NCI-H2107 (cell line): ENCODE results near the gene FGD4.
"Not testable (repeated sequence)": the region's sequence is repeated elsewhere in the genome, so short reads cannot be mapped to it uniquely, and the experiment has no call there.

Experiments
- DNase-seq: peaks from one replicate; lab custom pipeline; 2025; lab: John Stamatoyannopoulos, UW

The FGD4 gene

DNA sequence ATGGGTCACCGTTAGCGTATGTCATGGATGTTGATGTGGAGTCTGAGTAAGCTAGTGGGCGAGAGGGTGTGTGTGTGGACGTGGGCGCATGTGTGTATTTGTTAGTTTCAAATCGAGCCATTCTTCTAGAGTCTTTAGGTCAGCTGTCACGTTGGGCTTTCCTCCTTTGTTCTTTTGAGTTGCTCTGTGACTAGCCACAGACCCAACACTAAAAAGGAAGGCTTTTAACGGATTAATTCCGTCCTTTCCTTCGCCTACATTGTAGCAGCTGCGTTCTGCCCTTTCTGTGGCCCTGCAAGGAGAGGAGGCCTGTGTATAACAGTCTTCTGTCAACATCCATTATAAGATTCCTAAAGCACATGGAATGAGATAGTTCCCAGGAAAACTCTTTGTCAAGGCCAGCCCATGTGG lies 162.6 kb downstream of the FGD4 start:
- DNase-seq, result no peak

DNA sequence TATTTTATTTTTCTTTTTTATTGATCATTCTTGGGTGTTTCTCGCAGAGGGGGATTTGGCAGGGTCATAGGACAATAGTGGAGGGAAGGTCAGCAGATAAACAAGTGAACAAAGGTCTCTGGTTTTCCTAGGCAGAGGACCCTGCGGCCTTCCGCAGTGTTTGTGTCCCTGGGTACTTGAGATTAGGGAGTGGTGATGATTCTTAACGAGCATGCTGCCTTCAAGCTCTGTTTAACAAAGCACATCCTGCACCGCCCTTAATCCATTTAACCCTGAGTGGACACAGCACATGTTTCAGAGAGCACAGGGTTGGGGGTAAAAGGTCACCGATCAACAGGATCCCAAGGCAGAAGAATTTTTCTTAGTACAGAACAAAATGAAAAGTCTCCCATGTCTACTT lies 163.1 kb downstream of the FGD4 start:
- not testable (repeated sequence) for DNase-seq

DNA sequence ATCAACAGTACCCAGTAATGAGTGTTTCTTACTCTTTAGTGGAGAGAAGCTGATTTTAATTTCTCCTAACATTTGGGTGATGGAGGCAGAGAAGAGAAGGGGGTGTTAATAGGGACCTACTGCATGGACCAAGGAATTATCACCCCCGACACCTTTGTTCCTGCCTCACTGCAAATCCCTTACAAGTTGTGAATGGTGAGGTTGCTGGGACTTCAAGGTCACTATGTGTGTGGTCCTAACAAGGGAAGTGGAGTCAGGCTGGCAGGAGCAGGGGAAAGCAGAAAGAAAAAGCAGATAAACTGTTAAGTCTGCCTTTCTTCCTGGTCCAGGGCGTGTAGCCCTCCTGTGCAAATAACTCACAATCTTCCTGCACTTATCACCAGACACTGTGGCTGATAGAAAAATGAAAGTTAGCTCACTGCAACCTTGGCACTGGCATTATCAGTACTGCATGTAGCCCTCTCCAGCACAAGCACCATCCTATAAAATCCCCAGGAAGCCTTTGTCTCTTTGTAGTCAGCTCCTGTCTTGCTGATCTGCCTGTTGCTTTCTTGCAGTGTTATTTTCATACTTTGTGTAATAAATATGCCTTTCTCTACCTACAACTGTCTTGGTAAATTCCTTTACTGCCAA lies 167.4 kb downstream of the FGD4 start:
- DNase-seq, result no peak

DNA sequence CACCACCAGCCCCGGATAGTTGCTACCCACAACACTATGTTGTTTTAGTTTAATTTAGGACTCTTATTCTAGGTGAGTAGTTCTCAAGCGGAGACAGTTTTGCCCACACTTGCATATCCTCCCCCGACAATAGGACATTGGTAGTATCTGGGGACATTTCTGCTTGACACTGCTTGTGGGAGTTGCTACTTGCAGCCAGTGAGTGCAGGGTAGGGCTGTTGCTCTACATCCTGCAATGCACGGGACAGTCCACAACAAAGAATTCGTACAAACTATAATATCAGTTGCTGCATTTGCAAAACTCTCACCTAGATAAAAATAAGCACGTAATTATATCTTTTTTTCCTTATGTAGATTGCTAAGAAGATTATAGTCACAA lies 167.9 kb downstream of the FGD4 start:
- DNase-seq, result no peak

DNA sequence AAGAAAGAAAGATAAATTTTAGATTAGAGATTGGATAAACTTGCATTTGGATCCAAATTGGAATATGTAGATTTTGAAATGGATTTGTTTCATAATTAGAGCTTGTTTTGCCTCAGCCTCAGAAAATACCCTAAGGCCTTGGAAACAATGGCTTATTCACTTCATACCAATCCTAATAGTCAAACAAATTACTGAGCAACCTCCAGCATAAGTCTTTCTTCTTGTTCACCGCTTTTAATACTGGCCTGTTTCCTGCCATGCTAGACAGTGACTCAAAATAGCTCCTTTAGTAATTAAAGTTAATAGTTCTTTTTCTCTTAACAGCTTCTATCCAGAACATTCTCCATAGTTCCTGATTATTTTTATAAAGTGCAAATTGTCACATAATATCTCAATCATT lies 168.9 kb downstream of the FGD4 start:
- no peak for DNase-seq

DNA sequence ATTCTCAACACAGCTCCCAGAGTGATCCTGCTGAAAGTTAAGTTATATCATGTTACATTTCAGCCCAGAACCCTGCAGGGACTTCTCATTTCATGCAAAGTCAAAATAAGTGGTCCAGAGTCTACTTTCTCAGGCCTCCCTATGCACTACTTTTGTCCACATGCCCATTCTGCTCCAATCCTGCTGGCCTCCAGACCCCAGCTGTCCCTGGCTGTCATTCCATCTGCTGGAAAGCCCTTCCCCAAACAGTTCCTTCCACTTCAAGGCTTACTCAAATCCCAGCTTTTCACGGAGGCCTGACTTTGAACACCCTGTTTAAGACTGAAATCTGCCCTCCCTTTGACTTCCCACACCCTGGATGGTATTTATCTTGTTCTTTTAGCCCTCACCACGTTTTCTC lies 169.9 kb downstream of the FGD4 start:
- DNase-seq, result peak; percentile 0

DNA sequence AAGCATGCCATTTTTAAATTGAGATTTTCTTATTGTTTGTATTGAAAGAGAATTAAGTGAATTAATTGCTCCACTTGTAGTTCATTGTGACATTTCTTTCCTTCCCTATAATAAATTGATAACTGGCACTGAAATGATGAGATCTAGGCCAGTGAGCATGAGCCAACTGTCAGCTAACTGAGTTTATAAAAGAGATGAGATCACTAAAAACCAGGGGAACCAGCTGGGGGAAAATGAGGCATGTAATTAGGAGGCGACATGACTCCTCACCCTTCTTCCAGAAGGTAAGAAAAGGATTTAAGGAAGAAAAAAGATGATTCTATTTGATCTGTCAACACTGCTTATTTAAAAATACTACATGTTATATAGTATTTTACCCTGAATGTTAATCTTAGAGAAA lies 175.2 kb downstream of the FGD4 start:
- no peak for DNase-seq

DNA sequence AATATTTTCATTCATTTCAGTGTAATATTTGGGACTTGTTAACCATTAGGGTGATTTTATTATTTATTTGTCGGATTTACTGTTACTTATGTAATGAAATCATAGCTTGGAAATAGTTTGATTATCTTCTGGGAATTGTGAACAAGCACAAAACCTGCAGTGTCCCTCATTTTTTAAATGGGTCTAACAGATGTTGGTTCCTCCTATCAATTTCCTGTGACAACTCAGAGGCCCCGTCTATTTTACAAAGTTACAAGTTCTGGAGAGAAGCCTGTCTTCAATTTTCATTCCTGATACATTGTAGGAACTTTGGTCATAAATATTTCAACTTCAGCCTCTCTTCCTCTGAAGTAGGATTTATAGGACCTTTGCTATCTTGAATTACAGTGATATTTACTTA lies 178.0 kb downstream of the FGD4 start:
- DNase-seq, result no peak

DNA sequence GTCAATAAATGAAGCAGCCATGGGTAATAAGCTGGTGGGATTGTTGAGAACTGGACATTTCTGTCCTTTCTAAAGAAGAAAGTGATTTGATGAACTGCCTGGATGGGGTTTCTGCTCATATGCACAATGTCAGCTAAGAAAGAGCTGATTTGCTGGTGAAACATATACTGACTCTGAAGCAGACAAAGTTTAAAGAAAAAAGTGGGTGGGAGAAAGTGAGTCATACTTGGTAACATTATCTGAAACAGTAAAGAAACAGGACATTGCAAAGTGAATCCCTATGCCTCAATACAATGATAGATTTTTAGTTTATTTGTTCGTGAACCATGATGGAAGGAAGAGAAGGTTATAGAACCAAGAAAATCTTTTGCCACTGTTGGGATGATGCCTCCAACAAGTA lies 184.2 kb downstream of the FGD4 start:
- DNase-seq, result no peak

DNA sequence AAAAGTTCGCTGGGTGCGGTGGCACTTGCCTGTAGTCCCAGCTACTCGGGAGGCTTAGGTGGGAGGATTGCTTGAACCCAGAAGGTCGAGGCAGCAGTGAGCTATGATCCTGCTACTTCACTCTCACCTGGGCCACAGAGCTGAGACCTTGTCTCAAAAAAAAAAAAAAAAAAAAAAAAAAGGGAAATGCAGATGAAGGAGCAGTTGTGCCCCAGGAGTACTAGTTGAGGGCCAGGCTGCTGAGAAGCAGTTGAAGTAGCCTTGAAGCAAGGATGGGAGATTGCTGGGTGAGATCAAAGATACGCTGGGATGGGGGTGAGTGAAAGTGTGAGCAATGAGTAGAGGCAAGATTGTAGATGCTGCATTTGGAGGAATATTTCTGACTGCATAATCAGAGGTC lies 186.3 kb downstream of the FGD4 start:
- DNase-seq, result no peak

DNA sequence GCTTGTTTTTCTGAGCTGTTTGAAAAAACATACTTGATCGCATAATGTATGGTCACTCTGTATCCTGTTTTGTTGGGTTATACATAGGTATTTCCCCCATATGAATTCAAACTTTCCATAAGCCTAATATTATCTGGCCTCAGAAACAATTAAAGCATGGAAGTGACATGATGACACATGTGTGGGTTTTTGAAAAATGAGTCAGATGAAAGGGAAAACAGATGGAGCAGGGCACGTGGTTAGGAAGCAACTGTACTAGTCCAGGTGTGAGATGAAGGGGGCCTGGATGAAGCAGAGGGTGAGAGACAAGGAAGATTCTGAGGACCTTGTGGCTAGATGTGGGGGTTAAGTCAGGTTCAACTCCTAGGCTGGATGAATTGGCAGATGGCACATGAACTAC lies 187.0 kb downstream of the FGD4 start:
- DNase-seq, result no peak

DNA sequence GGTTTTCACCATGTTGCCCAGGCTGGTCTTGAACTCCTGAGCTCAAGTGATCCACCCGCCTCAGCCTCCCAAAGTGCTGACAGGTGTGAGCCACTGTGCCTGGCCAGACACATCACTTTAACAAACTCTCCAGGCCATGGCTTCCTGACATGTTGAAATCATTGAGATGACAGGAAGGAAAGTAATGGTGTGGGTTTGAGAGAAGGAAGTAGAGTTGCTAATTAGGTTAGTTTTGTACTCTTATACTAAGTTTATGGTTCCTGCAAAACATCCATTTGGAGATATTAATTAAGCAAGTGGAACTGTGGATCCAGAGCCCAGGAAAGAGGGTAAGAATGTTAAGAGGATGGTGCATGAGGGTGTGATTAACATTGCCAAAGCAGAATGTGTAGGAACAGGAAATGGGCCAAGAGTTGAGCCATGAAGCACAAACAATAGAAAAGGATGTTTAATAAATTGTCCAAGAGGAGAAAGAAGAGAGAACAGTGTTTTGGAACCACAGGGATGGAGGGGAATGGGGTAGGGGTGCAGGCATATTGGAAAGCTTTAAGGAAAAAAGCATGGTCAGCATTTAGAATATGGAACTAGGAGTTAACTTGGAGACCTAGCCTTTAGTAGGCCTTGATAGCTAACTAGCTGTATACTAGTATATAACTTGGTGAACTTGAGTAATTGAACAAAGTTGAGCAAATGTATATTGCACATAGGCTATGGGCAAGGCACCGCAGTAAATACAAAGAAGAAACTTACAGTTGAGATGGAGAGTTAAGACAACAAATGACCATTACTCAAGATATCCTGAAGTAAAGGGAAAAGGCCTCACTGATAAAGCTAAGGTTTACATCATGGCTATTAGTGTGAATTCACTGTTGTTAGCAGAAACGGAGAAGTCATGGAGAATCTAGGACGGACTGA lies 188.5 kb downstream of the FGD4 start:
- DNase-seq, result no peak

DNA sequence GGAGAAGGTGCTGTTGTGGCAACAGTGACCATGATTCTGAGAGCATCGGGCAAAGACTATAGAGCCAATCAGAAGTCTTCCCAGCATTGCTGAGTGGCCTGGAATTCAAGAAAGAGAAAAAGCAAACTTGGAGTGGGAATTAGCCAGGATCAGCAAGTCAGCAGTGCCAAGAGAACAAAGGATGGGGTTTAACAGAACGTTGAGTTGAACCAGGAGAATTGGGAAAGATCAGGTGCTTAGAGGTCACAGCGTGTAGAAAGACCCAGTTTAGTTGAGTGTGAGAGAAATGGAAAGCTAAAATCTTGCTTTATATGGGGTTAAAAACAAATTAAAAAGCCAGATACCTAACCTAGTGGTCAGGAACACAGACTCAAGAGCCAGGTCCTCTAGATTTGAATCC lies 189.2 kb downstream of the FGD4 start:
- no peak for DNase-seq

DNA sequence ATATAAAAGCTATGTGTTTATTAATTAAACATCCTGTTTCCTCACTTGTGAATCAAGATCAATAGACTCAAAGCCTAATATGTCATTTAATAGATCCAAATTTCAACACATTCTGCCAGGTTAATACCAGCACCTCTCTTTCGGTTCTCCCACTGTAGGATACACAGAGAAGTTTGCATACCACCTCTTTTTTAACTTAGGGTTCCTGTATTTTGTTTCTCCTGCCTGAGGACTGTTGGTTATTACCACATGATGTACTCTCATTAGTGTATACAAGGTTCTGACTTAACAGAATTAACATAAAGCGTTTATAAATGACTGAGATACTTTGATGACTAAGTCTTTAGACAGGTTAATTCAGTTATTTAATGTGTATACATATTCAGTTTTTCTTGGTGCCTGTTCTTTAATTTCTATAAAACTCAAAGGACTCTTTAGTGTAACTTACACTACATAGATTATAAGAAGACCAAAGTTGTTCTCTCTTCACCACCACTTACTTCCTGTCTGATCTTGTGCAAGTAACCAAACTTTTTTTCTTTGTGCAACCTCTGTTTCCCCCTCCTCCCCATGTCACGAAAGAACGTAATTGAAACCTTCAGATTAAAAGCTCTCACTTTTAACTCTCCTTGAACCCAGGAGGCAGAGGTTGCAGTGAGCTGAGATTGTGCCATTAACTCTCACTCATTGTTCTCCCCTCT lies 190.0 kb downstream of the FGD4 start:
- no peak for DNase-seq

DNA sequence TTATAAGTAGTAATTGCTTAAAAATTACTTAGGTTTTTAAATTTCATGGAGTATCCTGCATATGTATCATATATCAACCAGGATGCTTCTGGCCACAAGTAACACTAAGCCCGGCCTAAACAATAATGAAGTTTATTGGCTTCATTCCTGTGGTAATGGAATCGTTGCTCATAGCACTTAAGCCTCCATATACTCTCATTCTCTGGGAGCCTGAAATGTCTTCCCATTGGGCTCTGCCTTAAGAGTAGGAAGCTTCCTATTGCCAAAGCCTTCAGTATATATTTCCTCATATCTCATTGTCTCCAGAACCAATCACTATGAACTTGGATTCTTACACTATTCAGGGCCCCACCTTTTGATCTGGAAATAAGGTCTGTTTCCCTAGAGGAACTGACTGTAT lies 195.9 kb downstream of the FGD4 start:
- DNase-seq, result peak; percentile 4

DNA sequence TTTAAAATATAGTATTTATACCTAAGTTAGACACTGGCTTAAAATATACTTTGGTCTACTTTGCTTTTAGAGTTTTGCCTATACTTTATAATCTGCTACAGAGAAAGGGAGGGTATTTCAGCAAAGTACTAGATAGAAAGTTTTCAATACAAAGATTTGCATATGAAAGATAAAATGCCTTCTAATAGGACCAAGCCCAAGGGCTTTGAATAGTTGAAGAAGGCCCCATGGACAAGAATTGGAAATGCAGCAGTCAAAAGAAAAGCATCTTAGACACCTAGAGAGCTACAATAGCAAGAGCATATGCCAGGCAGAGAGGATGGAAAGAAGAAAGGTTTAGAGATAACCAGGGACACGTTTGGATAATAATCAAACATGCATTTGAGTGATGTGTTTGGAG lies 196.7 kb downstream of the FGD4 start:
- no peak for DNase-seq

DNA sequence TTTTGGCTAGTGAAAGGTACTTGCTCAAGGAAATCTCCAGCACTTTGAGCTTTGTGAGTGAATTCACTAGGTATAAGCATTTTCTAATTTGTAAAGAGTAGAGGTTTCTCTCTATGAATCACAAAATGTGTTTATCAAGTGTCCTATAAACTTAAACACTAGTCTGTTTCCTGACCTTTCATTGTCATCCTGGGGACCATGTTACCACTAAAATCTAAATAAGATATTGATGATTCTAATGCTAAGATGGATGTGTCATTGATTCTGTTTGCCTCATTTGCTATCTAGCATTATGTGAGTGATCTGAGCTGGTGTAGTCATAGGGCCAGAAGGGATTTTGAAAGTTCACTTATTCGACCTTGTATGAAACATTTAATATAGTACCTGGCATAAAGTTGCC lies 199.3 kb downstream of the FGD4 start:
- DNase-seq, result no peak

DNA sequence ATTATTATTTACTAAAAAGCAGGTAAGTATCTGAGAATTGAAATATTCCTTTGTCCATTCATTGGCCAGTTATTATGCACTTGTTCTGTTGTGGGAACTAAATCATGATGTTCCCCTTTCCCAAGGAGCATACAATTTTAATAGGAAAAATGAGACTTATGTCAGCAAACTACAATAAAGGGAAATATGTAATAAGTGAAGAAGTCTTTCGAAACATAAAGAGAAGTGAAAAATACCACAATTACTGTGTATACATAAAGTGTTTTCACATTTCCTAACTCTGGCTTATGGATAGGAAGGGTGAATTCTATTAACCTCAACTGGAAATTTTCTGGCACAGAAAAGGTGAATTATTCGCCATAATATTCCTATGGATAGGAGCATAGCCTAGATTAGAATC lies 201.3 kb downstream of the FGD4 start:
- DNase-seq, result no peak

DNA sequence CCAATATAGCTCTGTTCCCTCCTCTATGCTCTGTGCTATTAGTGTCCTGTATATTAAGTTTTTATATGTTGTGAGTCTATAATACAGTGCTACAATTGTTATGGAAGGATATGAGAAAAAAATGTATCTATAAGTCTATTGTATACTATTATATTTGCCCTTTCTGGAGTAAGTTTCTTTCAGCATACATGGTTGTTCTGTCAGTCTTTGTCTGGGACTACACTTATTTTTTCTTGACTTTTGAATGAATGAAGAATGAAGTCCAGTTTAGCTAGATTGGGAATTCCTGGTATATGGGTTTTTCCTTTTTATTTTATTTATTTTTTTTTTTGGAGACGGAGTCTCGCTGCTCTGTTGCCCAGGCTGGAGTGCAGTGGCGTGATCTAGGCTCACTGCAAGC lies 203.7 kb downstream of the FGD4 start:
- no peak for DNase-seq

DNA sequence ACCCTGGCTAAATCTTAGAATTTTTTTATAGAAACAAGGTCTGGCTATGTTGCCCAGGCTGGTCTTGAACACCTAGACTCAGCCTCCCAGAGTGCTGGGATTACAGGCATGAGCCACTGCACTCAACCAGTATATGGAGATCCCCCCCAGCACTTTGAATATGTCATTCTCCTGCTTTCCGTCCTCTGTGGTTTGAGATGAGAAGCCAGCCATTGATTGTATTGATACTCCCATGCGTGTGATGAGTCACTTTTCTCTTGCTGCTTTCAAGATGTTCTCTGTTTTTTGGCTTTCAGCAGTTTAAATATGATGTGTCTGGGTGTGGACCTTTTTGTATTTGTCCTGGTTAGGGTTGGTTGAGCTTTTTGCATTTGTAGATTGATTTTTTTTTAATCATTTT lies 204.5 kb downstream of the FGD4 start:
- DNase-seq, result no peak

DNA sequence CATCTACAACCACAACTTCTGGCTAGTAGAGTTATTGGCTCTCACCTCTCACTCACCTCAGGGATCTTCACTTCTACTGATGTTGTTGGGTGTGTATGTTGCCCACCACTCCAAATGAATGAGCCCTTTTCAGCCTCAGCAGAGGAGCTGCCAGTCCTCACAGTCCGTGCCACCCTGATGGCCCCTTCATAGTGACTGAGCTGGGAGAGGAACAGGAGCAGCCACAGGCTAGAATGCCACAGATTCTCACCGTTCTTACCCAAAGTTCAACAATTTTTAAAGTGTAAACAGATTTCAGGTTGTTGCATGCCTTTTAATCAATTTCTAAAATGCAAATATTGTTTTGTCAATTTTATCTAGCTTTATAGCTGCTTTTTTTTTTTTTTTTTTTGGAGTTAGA lies 205.2 kb downstream of the FGD4 start:
- no peak for DNase-seq

DNA sequence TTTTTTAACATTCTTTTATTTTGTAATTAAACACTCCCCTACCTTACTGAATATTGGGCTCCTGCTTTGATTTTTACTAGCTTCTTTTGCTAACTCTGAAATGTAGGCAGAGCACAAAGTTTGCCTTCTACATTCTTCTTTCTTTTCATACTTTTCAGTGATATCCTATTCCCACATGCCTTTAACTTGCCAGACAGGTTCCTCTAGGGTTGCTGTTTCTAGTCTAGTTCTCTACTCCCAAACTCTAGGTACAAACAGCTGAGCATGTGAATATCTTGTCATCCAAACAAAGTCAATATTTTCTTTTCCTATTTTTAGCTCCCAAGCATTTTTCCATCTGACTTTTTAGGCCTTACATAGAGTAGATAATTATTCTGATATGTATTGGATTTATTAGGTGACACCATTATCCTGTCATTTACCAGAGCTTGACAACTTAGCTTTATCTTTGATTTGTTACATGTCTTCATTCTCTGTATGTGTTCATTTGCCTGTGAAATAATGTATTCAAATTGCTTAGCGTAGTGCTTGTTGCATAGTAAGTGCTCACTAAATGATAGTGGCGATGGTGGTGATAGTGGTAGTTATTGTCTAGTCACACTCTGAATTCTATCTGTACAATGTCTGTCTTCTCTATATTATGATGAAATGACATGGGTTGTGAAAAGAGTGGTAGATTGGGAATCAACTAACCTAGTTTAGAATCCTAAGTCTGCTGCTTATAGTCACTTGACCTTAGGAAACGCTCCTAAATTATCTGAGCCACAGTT lies 206.2 kb downstream of the FGD4 start:
- DNase-seq, result no peak
